Measurements from ENCODE around the gene TUBGCP6.

- TF ChIP-seq TCF4 (CRISPR knock-in tag; IDR thresholded peaks at IDR 0.05; ENCODE audit: borderline replicate concordance), result no peak
- no peak for TF ChIP-seq ZC3H10 (CRISPR knock-in tag; IDR thresholded peaks at IDR 0.05)
- no peak for TF ChIP-seq ZFP3 (CRISPR knock-in tag; IDR thresholded peaks at IDR 0.05)
- no peak for TF ChIP-seq CSDC2 (CRISPR knock-in tag; IDR thresholded peaks at IDR 0.05)
- TF ChIP-seq, protein P1, sequence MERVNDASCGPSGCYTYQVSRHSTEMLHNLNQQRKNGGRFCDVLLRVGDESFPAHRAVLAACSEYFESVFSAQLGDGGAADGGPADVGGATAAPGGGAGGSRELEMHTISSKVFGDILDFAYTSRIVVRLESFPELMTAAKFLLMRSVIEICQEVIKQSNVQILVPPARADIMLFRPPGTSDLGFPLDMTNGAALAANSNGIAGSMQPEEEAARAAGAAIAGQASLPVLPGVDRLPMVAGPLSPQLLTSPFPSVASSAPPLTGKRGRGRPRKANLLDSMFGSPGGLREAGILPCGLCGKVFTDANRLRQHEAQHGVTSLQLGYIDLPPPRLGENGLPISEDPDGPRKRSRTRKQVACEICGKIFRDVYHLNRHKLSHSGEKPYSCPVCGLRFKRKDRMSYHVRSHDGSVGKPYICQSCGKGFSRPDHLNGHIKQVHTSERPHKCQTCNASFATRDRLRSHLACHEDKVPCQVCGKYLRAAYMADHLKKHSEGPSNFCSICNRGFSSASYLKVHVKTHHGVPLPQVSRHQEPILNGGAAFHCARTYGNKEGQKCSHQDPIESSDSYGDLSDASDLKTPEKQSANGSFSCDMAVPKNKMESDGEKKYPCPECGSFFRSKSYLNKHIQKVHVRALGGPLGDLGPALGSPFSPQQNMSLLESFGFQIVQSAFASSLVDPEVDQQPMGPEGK (CRISPR knock-in tag; IDR thresholded peaks at IDR 0.05; ENCODE audit: borderline replicate concordance), result no peak
- TF ChIP-seq, protein P2, sequence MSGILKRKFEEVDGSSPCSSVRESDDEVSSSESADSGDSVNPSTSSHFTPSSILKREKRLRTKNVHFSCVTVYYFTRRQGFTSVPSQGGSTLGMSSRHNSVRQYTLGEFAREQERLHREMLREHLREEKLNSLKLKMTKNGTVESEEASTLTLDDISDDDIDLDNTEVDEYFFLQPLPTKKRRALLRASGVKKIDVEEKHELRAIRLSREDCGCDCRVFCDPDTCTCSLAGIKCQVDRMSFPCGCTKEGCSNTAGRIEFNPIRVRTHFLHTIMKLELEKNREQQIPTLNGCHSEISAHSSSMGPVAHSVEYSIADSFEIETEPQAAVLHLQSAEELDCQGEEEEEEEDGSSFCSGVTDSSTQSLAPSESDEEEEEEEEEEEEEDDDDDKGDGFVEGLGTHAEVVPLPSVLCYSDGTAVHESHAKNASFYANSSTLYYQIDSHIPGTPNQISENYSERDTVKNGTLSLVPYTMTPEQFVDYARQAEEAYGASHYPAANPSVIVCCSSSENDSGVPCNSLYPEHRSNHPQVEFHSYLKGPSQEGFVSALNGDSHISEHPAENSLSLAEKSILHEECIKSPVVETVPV (CRISPR knock-in tag; IDR thresholded peaks at IDR 0.05), result no peak
- no peak for TF ChIP-seq CREB5 (CRISPR knock-in tag; IDR thresholded peaks at IDR 0.05; ENCODE audit: low read depth)
- no peak for TF ChIP-seq ISL1 (CRISPR knock-in tag; IDR thresholded peaks at IDR 0.05)
- no peak for TF ChIP-seq ZNF565 (CRISPR knock-in tag; conservative IDR thresholded peaks at IDR 0.05; ENCODE audit: low read depth)
- TF ChIP-seq ESRRG (CRISPR knock-in tag; IDR thresholded peaks at IDR 0.05), result no peak
- TF ChIP-seq ZFP30 (CRISPR knock-in tag; IDR thresholded peaks at IDR 0.05), result no peak
Observed at GRCh38 chr22:50199829-50200460, 44.9 kb downstream of the TUBGCP6 start.

Data from SK-N-SH treated with all-trans-retinoic acid at 6 μM for 48 hours (cell line).